Ectodermal cell (in vitro differentiated cells): ENCODE data around the gene OR1S1. TPM values are rescaled to one million over a fixed set of nuclear protein-coding genes. Genes with fewer than 3 reads are reported as not detected.
"Not testable (repeated sequence)": the region's sequence is repeated elsewhere in the genome, so short reads cannot be mapped to it uniquely, and the experiment has no call there.

Experiments
- H3K27ac ChIP-seq: 2 replicates; pipeline ENCODE4 v1.7.0; 2013; ENCODE audit warnings: mild to moderate bottlenecking, low read depth, low read length; ENCODE audit not compliant: insufficient read depth, poor library complexity, severe bottlenecking
- H3K27me3 ChIP-seq: 2 replicates; pipeline ENCODE4 v1.7.0; 2013; ENCODE audit warnings: mild to moderate bottlenecking, low read length; ENCODE audit not compliant: insufficient read depth, control insufficient read depth, poor library complexity, severe bottlenecking
- H3K36me3 ChIP-seq: one replicate; pipeline ENCODE4 v1.7.0; 2013; ENCODE audit warnings: low read length; ENCODE audit not compliant: control insufficient read depth, insufficient read depth
- H3K4me1 ChIP-seq: one replicate; pipeline ENCODE4 v1.7.0; 2013; ENCODE audit warnings: low read length; ENCODE audit not compliant: control insufficient read depth, insufficient read depth
- H3K4me3 ChIP-seq: 2 replicates; pipeline ENCODE4 v1.7.0; 2013; ENCODE audit warnings: low read depth, low read length, control low read depth; ENCODE audit not compliant: insufficient read depth
- H3K9me3 ChIP-seq: 2 replicates; pipeline ENCODE4 v1.7.0; 2013; ENCODE audit warnings: mild to moderate bottlenecking, low read length, moderate library complexity; ENCODE audit not compliant: control insufficient read depth
- WGBS, 2 experiments: methylation state at CpG; one replicate each; pipeline ENCODE4 v1.1.7; 2013; ENCODE audit warnings: missing lambda C conversion rate in 2 of 2; 5-methylcytosine and 5-hydroxymethylcytosine counted together
- polyA plus RNA-seq, 4 experiments: library from polyadenylated mRNA; stranded (reverse); fragments of 50-300 nt; gene quantifications; one replicate each; pipeline ENCODE4 v1.2.3, GENCODE V29; 2013

Gene OR1S1
- polyA plus RNA-seq (2013, experiment 1 of 4): not detected
- polyA plus RNA-seq (2013, experiment 2 of 4): not detected
- polyA plus RNA-seq (2013, experiment 3 of 4): not detected
- not detected for polyA plus RNA-seq (2013, experiment 4 of 4)

- H3K9me3 ChIP-seq, H3K27ac ChIP-seq, H3K4me3 ChIP-seq, H3K4me1 ChIP-seq, H3K27me3 ChIP-seq, H3K36me3 ChIP-seq: not testable (repeated sequence)
- 80 to 93% methylated on average over 2 of the region's 2 CpGs for WGBS, 2 experiments
These were observed at the start of gene OR1S1 for GRCh38 chr11:58212420-58212819. TSS of gene OR1S1 (plus strand) at chr11:58212720.

GRCh38 chr11:58164389-58164788 lies 48.1 kb upstream of the OR1S1 start:
- Histone ChIP-seq H3K4me1 (no peaks in the 10 kb centered on the region), H3K9me3 (no peaks in the 10 kb centered on the region), H3K36me3 (no peaks in the 10 kb centered on the region), H3K27me3 (no peaks in the 10 kb centered on the region), H3K27ac (no peak overlapping the region), H3K4me3 (no peak overlapping the region)
- 84 to 96% methylated on average over 2 to 4 of the region's 4 CpGs for WGBS, 2 experiments

- H3K9me3 ChIP-seq: no peaks in the 10 kb centered on the region
- H3K27me3 ChIP-seq: no peaks in the 10 kb centered on the region
- no peaks in the 10 kb centered on the region for H3K36me3 ChIP-seq
- no peak overlapping the region for H3K27ac ChIP-seq
- H3K4me1 ChIP-seq: no peaks in the 10 kb centered on the region
- no peak overlapping the region for H3K4me3 ChIP-seq
- WGBS, 2 experiments: 95 to 100% methylated on average over 1 of the region's 1 CpG
These were observed 47.5 kb upstream of the OR1S1 start for GRCh38 chr11:58164990-58165389.

- H3K4me1 ChIP-seq: no peaks in the 10 kb centered on the region
- no peaks in the 10 kb centered on the region for H3K27me3 ChIP-seq
- H3K4me3 ChIP-seq: no peak overlapping the region
- no peak overlapping the region for H3K27ac ChIP-seq
- WGBS, 2 experiments: 94 to 95% methylated on average over 7 of the region's 7 CpGs
- H3K9me3 ChIP-seq: no peaks in the 10 kb centered on the region
- no peaks in the 10 kb centered on the region for H3K36me3 ChIP-seq
These were observed 46.9 kb upstream of the OR1S1 start for GRCh38 chr11:58165504-58166106.

- H3K4me3 ChIP-seq: no peak overlapping the region
- 91 to 92% methylated on average over 3 to 4 of the region's 5 CpGs for WGBS, 2 experiments
- no peaks in the 10 kb centered on the region for H3K4me1 ChIP-seq
- H3K9me3 ChIP-seq: no peaks in the 10 kb centered on the region
- no peaks in the 10 kb centered on the region for H3K36me3 ChIP-seq
- no peak overlapping the region for H3K27ac ChIP-seq
- no peaks in the 10 kb centered on the region for H3K27me3 ChIP-seq
These were observed 35.0 kb upstream of the OR1S1 start for GRCh38 chr11:58177409-58178054.

GRCh38 chr11:58178444-58178843 lies 34.1 kb upstream of the OR1S1 start:
- H3K4me3 ChIP-seq: no peak overlapping the region
- H3K36me3 ChIP-seq: no peaks in the 10 kb centered on the region
- H3K27me3 ChIP-seq: no peaks in the 10 kb centered on the region
- WGBS, 2 experiments: 91 to 95% methylated on average over 6 of the region's 6 CpGs
- no peak overlapping the region for H3K27ac ChIP-seq
- H3K4me1 ChIP-seq: no peaks in the 10 kb centered on the region
- H3K9me3 ChIP-seq: no peaks in the 10 kb centered on the region

- H3K4me1 ChIP-seq: no peaks in the 10 kb centered on the region
- H3K9me3 ChIP-seq: no peaks in the 10 kb centered on the region
- no peak overlapping the region for H3K27ac ChIP-seq
- WGBS, 2 experiments: 85 to 90% methylated on average over 7 of the region's 7 CpGs
- H3K27me3 ChIP-seq: no peaks in the 10 kb centered on the region
- no peak overlapping the region for H3K4me3 ChIP-seq
- no peaks in the 10 kb centered on the region for H3K36me3 ChIP-seq
These were observed 32.9 kb upstream of the OR1S1 start for GRCh38 chr11:58179648-58180047.

GRCh38 chr11:58186938-58187337 lies 25.6 kb upstream of the OR1S1 start:
- Histone ChIP-seq H3K4me3 (no peak overlapping the region), H3K36me3 (no peaks in the 10 kb centered on the region), H3K9me3 (no peaks in the 10 kb centered on the region), H3K27ac (no peak overlapping the region), H3K4me1 (no peaks in the 10 kb centered on the region), H3K27me3 (no peaks in the 10 kb centered on the region)
- WGBS, 2 experiments: 94 to 96% methylated on average over 4 of the region's 4 CpGs

GRCh38 chr11:58188770-58189169 lies 23.8 kb upstream of the OR1S1 start, which contains the start of gene OR9Q2:
TSS of gene OR9Q2 (plus strand) at chr11:58189070. CDS start at chr11:58190491, 1,421 bp downstream.
- Histone ChIP-seq H3K9me3 (no peaks in the 10 kb centered on the region), H3K4me3 (no peak within 1 kb of the TSS), H3K27ac (no peak within 1 kb of the TSS), H3K4me1 (no peaks in the 10 kb centered on the region), H3K27me3 (no peaks in the 10 kb centered on the region), H3K36me3 (no peaks in the 10 kb centered on the region)
- WGBS, 2 experiments: 85 to 88% methylated on average over 2 of the region's 2 CpGs

GRCh38 chr11:58192229-58192628 lies 20.3 kb upstream of the OR1S1 start:
- no peak overlapping the region for H3K4me3 ChIP-seq
- 85 to 94% methylated on average over 3 of the region's 3 CpGs for WGBS, 2 experiments
- no peaks in the 10 kb centered on the region for H3K27me3 ChIP-seq
- H3K9me3 ChIP-seq: no peaks in the 10 kb centered on the region
- no peak overlapping the region for H3K27ac ChIP-seq
- H3K36me3 ChIP-seq: no peaks in the 10 kb centered on the region
- H3K4me1 ChIP-seq: no peaks in the 10 kb centered on the region
